Spleen (tissue), 11 donors: ENCODE data around the gene PRKCB. TPM values are rescaled to one million over a fixed set of nuclear protein-coding genes. Genes with fewer than 3 reads are reported as not detected.

Experiments used
- DNase-seq: peaks from one replicate; pipeline ENCODE4 v3.0.0-alpha.2; 2020
- H3K27ac ChIP-seq, 8 donors: fragments of 200-600 bp; sonication (generic) in 7 of 8; 1 replicate in 4 of 8; 2 replicates in 4 of 8; pipeline versions ENCODE4 v1.5.0 to v1.8.0; 2016 to 2021; ENCODE audit warnings: inconsistent platforms in 4 of 8, mild to moderate bottlenecking in 4 of 8, moderate library complexity in 1 of 8
- H3K27me3 ChIP-seq, 7 donors: fragments of 200-600 bp; sonication (generic) in 6 of 7; replicated peaks in 1 of 7; 1 replicate in 4 of 7; 2 replicates in 3 of 7; pipeline versions ENCODE4 v1.5.0 to v1.8.0; 2016 to 2021; ENCODE audit warnings: inconsistent platforms in 3 of 7, mild to moderate bottlenecking in 1 of 7
- H3K36me3 ChIP-seq, 6 donors: fragments of 200-600 bp; sonication (generic) in 5 of 6; 1 replicate in 4 of 6; 2 replicates in 2 of 6; pipeline versions ENCODE4 v1.5.0 to v1.8.0; 2016 to 2021; ENCODE audit warnings: inconsistent platforms in 2 of 6
- H3K4me1 ChIP-seq, 6 donors: fragments of 200-600 bp; sonication (generic) in 5 of 6; 1 replicate in 3 of 6; 2 replicates in 3 of 6; pipeline versions ENCODE4 v1.5.0 to v1.8.0; 2016 to 2021; ENCODE audit warnings: inconsistent platforms in 3 of 6
- H3K4me3 ChIP-seq, 8 donors: fragments of 200-600 bp; sonication (generic) in 7 of 8; 1 replicate in 4 of 8; 2 replicates in 4 of 8; pipeline versions ENCODE4 v1.5.0 to v1.8.0; 2016 to 2021; ENCODE audit warnings: inconsistent platforms in 4 of 8, mild to moderate bottlenecking in 4 of 8, moderate library complexity in 2 of 8
- H3K9me3 ChIP-seq, 8 donors: fragments of 200-600 bp; sonication (generic) in 7 of 8; 1 replicate in 4 of 8; 2 replicates in 4 of 8; pipeline versions ENCODE4 v1.5.0 to v1.8.0; 2016 to 2021; ENCODE audit warnings: inconsistent platforms in 4 of 8
- CTCF ChIP-seq, 11 experiments: fragments of 200-600 bp in 7 of 11; fragments of 450-650 bp in 4 of 11; sonication (generic) in 4 of 11; IDR thresholded peaks in 8 of 11; conservative IDR thresholded peaks in 3 of 11; 1 replicate in 7 of 11; 2 replicates in 4 of 11; pipeline versions ENCODE4 v1.4.0 to v1.8.0; 2016 to 2021; ENCODE audit warnings: antibody characterized with exemption in 11 of 11, inconsistent platforms in 4 of 11, mild to moderate bottlenecking in 1 of 11
- POLR2A ChIP-seq, 3 donors: fragments of 450-650 bp; IDR thresholded peaks; one replicate each; pipeline ENCODE4 v1.5.1; 2017; ENCODE audit warnings: antibody characterized with exemption in 3 of 3, mild to moderate bottlenecking in 1 of 3
- POLR2AphosphoS5 ChIP-seq, 3 donors: sonication (generic); formaldehyde crosslinking; IDR thresholded peaks; one replicate each; pipeline ENCODE4 v1.5.1; 2017; ENCODE audit warnings: antibody characterized with exemption in 3 of 3
- WGBS, 5 donors: extraction: QIAGEN DNeasy Blood & Tissue Kit in 3 of 5; methylation state at CpG; one replicate each; pipeline versions ENCODE4 v1.1.5 to v1.1.7; 2013 to 2018; 5-methylcytosine and 5-hydroxymethylcytosine counted together
- intact Hi-C: fragments of 100-400 bp; cut with DNase I; formaldehyde crosslinking; loops from one replicate; pipeline ENCODE4 v1.15.0; 2023; ENCODE audit warnings: low total_unique reads
- polyA plus RNA-seq, 3 donors: library from polyadenylated mRNA; stranded (reverse); fragments of 200-250 nt; gene quantifications; one replicate each; pipeline ENCODE4 v1.2.1, GENCODE V29; 2013
- total RNA-seq, 7 donors: library from RNA; depleted of rRNA in 3 of 7; stranded (reverse); fragments of >200 nt in 3 of 7; fragmentation: NEBNext Ultra II Directional in 4 of 7; extraction: Animal tissue kit (Norgen Biotek cat#: 25700) in 4 of 7; gene quantifications; one replicate each; pipeline versions ENCODE4 v1.1.0 to v1.2.1, GENCODE V29; 2016 to 2021
- donor health status: healthy with polysubstance abuse.
- donor health status: DM: no; HTN: no; CAD: no; lungs with moderate emphysema.
- donor health status: DM: no; HTN: no; CAD: no.
- donor health status: Bipolar disorder and iron deficiency.
- donor health status: healthy.
- donor health status: DM: no; HTN: no; CAD: no.
- donor health status: DM: yes; HTN: yes; CAD: no.

PRKCB gene
- total and polyA plus RNA-seq, 10 donors = 33.8 to 284 (median 182) TPM

DNA sequence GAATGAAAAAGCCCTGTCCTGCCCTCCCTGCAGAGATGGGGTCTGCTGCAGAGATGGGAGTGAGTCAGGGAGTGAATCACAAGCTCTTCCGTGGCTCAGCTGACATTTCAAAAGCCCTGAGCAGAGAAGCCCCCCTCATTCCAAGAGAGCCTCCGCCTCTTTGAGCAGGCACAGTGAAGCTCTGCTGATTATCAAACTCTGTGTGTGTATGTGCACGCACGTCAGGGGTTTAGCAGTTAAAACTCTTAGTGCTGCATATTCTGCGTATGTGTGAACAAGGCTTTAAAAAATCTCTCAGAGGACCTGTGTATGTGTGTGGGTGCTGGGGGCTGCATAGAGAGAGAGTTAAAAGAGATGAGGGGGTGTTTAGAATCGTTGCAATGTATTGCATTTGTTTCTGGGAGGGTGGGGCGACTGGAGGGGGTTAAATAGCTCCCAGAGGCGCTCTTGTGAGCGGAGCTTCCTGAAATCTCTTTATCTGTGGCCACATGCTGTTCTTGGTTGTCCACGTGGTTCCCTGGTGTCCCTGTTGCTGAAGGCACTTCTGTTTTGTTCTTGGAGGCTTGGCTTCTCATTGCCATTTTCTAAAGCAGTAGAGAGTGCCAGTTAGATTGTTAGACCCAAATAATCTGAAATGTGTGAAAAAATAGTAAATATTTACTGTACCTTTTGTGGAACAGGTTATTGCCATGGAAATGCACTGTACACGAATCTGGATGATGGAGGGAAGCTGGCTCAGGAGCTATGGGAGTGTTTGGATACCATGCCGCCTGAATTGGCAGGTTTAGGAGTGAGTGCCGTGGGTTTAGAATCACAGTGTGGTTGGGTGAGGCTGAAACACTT lies 116.6 kb downstream of the PRKCB start:
- H3K27ac ChIP-seq = peak overlapping the region in 6 of 8 donors; percentile 10 to 77 (median 50)

DNA sequence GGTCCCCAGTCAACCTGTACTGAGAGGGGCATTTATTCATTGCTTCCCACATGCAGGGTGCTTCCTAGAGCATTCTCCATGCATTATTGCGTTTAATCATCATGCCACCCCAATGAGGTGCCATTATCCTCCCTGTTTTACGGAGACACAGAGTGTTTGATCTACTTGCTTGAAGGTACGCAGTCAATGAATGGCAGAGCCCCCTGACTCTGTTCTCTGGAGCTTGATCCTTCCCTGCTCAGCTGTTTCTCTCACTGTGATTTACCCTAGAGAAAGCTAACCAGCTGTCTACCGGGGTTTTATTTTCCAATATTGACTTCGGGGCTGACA lies 117.2 kb downstream of the PRKCB start:
- Histone ChIP-seq H3K9me3 (no peaks in the 10 kb centered on the region), H3K27ac (peak overlapping the region in 4 of 8 donors; percentile 10 to 75 (median 50)), H3K27me3 (no peaks in the 10 kb centered on the region), H3K4me1 (peaks cover 30 to 99% (median 70%) of the 10 kb centered on the region in 6 donors), H3K36me3 (no peaks in the 10 kb centered on the region), H3K4me3 (no peak overlapping the region)
- no peak for TF ChIP-seq POLR2AphosphoS5 (IDR thresholded peaks at IDR 0.05)
- TF ChIP-seq CTCF (IDR thresholded peaks at IDR 0.05 in 8 of 11, conservative IDR thresholded peaks at IDR 0.05 in 3 of 11) = no peak
- DNase-seq = no peak
- intact Hi-C loops = no loop called here
- WGBS, 5 donors = 82 to 91% (median 83%) methylated on average over 5 of the region's 5 CpGs

More for the DNA sequence above, 116.6 kb downstream of the PRKCB start:
- intact Hi-C loops = no loop called here
- peaks cover 31 to 99% (median 70%) of the 10 kb centered on the region in 6 donors for H3K4me1 ChIP-seq
- no peak overlapping the region for H3K4me3 ChIP-seq
- WGBS, 5 donors = 22 to 39% (median 30%) methylated on average over 12 to 13 of the region's 13 CpGs
- TF ChIP-seq CTCF (IDR thresholded peaks at IDR 0.05 in 8 of 11, conservative IDR thresholded peaks at IDR 0.05 in 3 of 11) (no peak), POLR2A (IDR thresholded peaks at IDR 0.05) (no peak), POLR2AphosphoS5 (IDR thresholded peaks at IDR 0.05) (no peak)
- no peak for DNase-seq
- H3K27me3 ChIP-seq = no peaks in the 10 kb centered on the region
- H3K36me3 ChIP-seq = no peaks in the 10 kb centered on the region
- H3K9me3 ChIP-seq = no peaks in the 10 kb centered on the region

GRCh38 chr16:23953476-23953875 lies 117.7 kb downstream of the PRKCB start:
- WGBS, 5 donors = 80 to 88% (median 84%) methylated on average over 2 of the region's 2 CpGs
- peaks cover 30 to 99% (median 70%) of the 10 kb centered on the region in 6 donors for H3K4me1 ChIP-seq
- H3K27me3 ChIP-seq = no peaks in the 10 kb centered on the region
- no peak for DNase-seq
- no peak overlapping the region for H3K4me3 ChIP-seq
- intact Hi-C loops = no loop called here
- TF ChIP-seq POLR2A (IDR thresholded peaks at IDR 0.05) (no peak), POLR2AphosphoS5 (IDR thresholded peaks at IDR 0.05) (no peak), CTCF (IDR thresholded peaks at IDR 0.05 in 8 of 11, conservative IDR thresholded peaks at IDR 0.05 in 3 of 11) (no peak)
- no peaks in the 10 kb centered on the region for H3K9me3 ChIP-seq
- H3K36me3 ChIP-seq = no peaks in the 10 kb centered on the region
- H3K27ac ChIP-seq = peak overlapping the region in 1 of 8 donors; percentile 57

- WGBS, 5 donors = 79 to 93% (median 88%) methylated on average over 7 of the region's 7 CpGs
- no peak for DNase-seq
- peaks cover 38 to 99% (median 70%) of the 10 kb centered on the region in 6 donors for H3K4me1 ChIP-seq
Observed at GRCh38 chr16:23955088-23955487, 119.3 kb downstream of the PRKCB start.

More at GRCh38 chr16:23955088-23955487, 119.3 kb downstream of the PRKCB start:
- Histone ChIP-seq H3K9me3 (no peaks in the 10 kb centered on the region), H3K27ac (peak overlapping the region in 2 of 8 donors; percentile 77 to 83), H3K4me3 (no peak overlapping the region), H3K27me3 (no peaks in the 10 kb centered on the region), H3K36me3 (no peaks in the 10 kb centered on the region)
- intact Hi-C loops = no loop called here
- TF ChIP-seq CTCF (IDR thresholded peaks at IDR 0.05 in 8 of 11, conservative IDR thresholded peaks at IDR 0.05 in 3 of 11) (no peak), POLR2AphosphoS5 (IDR thresholded peaks at IDR 0.05) (no peak), POLR2A (IDR thresholded peaks at IDR 0.05) (no peak)
